GM18498 (cell line): ENCODE measurements around the gene HHIPL1.

Experiments
- ATAC-seq: cut with Tn5 transposase; IDR thresholded peaks from one replicate; pipeline ENCODE4 v1.9.1; 2021; ENCODE audit warnings: mild to moderate bottlenecking, moderate library complexity; ENCODE audit not compliant: unreplicated experiment

The HHIPL1 gene

DNA sequence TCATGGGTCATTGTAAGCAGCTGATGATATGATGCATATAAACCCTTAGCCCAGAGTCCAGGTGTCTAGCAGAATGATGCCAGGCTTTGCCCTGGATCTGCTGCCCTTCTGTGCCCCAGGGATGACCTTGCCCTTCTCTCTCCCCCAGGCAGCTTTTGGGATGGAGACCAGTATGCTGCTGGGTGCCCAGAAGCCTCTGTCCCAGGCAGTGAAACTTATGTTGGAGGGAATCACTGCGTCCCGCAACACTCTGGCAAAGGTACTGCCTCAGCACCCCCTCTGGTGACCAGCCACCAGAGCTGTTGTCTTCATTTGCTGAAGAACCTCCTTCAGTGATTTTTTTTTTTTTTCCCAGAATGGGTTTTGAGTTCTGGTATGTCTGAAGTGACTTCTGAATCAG lies 62.5 kb downstream of the HHIPL1 start:
- no peak for ATAC-seq

GRCh38 chr14:99707921-99708320 lies 63.0 kb downstream of the HHIPL1 start:
- no peak for ATAC-seq

GRCh38 chr14:99708449-99708848 lies 63.5 kb downstream of the HHIPL1 start:
- no peak for ATAC-seq

GRCh38 chr14:99713972-99714371 lies 69.0 kb downstream of the HHIPL1 start:
- no peak for ATAC-seq

DNA sequence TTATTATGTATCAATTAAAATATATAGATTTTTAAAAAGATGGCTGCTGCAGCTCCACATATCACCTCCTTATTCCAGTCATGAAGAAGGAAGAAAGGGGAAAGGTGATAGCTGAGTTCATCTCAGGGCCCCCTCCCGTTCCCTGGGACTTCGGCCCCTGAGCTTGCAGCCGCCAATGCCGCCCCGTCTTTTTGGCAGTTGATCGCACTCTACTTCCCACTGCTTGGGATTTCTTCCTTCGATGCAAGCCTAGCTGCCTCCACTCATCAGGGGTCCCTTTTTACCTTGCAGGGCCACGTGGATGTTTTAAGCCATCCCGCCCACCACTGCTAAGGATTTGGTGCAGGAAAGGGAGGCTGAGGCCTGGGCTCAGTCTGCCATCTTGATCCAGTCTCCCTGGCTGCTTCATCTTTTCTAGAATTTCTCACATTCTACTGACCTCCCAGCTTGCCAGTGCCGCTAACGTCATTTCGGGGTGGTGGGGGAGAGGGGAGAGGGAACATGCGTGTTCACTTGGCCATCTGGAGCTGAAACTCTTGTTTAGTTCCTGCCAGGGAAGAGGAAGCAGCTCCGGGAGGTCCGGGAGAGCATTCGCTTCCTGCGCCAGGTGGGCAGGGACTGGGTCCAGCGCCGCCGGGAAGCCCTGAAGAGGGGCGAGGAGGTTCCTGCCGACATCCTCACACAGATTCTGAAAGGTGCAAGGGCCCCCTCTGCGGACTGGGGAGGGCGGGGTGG lies 70.5 kb downstream of the HHIPL1 start:
- ATAC-seq: no peak

- ATAC-seq: no peak
Measured at GRCh38 chr14:99716091-99716849, 71.3 kb downstream of the HHIPL1 start.

DNA sequence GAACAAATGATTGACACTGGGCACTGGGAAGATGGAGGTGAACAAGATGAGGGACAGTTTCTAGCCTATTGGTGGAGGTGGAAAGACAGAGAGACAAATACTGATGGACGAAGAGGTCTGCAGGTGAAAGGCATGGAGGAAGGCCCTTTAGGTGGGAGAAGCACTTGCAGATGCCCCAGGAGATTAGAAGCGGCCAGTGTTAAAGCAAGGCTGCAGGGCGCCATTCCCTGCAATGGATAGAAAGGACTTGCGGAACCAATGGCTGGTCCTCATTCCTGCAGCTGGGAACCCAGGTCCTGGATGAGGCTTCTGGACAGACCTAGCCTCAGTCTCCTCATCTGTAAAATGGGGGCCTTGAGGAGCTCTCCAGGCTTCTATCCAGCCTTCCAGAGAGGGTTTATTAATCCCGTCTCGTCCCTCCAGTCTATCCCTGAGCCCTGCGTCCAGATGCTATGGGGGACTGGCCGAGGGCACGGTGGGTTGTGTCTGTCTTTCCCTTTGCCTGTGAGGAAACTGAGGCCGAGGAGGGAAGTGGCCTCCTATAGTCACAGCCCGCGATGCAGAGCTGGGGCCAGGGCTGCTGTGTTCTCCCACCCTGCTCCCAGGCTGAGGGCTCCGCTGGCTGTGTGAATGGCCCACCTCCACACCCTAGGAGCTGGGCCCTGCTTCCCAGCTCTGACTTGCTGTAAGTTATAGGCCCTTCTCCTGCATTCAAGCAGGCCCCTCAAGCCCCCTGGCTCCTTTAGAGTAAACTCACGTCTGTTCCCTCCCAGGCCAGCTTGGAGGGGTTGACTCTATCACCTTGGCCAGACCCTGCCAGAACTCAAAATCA lies 72.1 kb downstream of the HHIPL1 start:
- ATAC-seq: no peak

- no peak for ATAC-seq
Measured at GRCh38 chr14:99717682-99718013, 72.7 kb downstream of the HHIPL1 start.

DNA sequence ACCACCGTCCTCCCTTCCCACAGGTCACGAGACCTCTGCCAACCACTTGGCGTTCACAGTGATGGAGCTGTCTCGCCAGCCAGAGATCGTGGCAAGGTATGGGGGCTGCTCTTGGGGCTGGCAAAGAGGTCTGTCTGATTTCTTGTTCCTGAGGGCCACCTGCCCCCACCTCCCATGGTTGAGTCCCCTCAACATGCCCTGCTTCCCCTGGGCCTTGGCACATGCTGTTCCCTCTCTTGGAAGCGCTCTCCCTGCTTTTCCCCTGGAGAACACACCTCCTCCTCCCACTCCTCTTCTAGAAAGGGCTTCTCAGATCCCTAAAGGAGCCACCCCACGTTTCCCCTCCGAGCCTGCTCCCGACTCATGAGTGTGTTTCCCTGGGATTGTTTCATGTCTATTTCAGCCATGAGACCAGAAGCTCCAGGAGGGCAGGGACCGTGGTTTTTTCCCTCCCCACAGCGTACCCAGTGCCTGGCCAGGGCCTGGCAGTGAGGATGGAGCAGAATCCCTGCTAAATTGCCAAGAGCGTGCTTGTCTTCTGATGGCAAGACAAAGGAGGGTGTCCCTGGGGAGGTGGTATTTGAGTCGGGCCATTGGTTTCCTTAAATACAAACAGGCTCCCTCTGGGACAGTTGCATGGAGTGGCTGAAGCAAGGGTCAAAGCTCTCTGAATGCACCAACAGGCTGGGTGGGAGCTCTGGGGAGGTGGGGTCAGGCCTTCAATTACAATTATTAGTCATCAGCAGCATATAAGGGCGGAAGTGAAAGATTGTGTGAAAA lies 73.3 kb downstream of the HHIPL1 start:
- ATAC-seq: peak; percentile 67

- peak; percentile 53 for ATAC-seq
Measured at GRCh38 chr14:99718811-99719192, 73.9 kb downstream of the HHIPL1 start.

GRCh38 chr14:99720941-99721791 lies 76.2 kb downstream of the HHIPL1 start:
- no peak for ATAC-seq

GRCh38 chr14:99721792-99722516 lies 77.0 kb downstream of the HHIPL1 start:
- ATAC-seq: no peak

DNA sequence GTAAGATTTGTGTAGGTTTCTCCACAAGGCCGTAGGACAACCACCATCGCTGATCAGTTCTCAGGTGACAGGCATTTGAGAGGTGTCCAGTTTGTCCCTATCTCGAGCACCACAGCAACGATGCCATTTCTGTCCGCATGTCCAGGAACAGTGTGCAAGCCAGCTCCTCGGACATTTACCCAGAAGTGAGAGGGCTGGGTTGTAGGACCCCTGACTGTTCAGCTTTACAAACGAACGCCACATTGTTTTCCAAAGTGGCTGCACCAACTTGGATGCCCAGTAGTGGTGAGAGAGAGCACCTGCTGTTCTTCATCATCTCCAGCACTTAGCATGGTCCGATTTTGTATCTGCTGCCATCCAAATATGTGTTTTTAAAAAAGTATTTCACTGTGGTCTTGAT lies 77.8 kb downstream of the HHIPL1 start:
- ATAC-seq: no peak

- ATAC-seq: no peak
Measured at GRCh38 chr14:99724196-99724891, 79.4 kb downstream of the HHIPL1 start.

- ATAC-seq: no peak
Measured at GRCh38 chr14:99724939-99725773, 80.2 kb downstream of the HHIPL1 start.

GRCh38 chr14:99725774-99726537 lies 81.0 kb downstream of the HHIPL1 start:
- no peak for ATAC-seq

GRCh38 chr14:99726538-99727095 lies 81.7 kb downstream of the HHIPL1 start:
- ATAC-seq: no peak
